Occipital lobe (tissue), 2 donors: ENCODE data around the gene NEAT1. TPM values are rescaled to one million over a fixed set of nuclear protein-coding genes. Genes with fewer than 3 reads are reported as not detected.

Source experiments
- DNase-seq: peaks from one replicate; lab custom pipeline; 2025; lab: John Stamatoyannopoulos, UW
- total RNA-seq: library from RNA; depleted of rRNA; stranded (reverse); fragments of >200 nt; gene quantifications from one replicate; pipeline ENCODE4 v1.2.3, GENCODE V29; 2014

NEAT1 gene
- total RNA-seq, 1 donor from 2014 or later: 3.6 TPM

DNA sequence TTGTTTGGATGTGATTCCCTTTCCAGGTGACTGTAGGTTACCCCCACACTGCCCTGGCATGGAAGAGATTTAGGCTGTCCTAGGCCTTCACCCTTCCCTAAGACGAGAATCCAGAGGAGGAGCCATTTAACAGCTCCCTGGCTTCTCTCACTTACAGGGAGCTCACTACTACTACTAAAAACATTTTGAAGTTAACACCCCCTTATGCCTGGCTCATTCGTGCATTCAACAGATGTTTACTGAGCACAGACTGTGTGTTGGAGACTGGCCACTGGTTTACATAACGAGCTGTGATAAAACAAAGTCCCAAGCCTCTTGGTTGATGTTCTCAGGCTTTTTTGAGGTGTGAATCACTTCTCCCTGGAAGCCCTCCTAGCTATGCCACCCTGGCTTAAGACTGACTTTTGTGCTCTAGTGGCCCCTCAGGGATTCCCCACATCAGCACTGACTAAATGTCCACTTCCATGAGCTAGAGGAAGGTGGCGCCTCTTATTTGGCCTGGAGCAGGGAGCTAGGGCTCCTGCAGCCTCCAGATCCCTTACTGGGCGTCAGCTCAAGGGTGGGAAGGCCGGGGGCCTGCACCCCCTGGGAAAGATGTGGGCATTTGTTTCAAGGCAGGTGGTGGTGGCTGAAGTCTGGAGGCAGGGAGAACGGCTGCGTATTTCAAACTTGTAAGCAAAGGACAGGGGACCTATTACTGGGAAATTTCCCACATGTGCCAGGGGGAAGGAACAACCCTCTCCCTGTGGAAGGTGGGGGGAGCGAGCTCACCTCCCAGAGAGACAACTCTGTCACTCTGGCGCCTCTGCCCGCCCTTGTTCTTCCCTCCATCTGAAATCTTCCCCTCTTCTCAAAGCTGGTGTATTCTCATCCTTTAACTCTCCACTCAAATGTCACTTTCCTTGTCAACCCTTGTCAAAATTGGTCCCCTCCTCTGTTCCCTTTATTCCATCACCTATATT, 56.9 kb downstream of the NEAT1 start:
- DNase-seq: peak; percentile 48

- no peak for DNase-seq
Observed at GRCh38 chr11:65482306-65482850, 59.8 kb downstream of the NEAT1 start.

GRCh38 chr11:65485920-65486219, 63.3 kb downstream of the NEAT1 start:
- no peak for DNase-seq

GRCh38 chr11:65486570-65487466, 64.2 kb downstream of the NEAT1 start:
- no peak for DNase-seq

DNA sequence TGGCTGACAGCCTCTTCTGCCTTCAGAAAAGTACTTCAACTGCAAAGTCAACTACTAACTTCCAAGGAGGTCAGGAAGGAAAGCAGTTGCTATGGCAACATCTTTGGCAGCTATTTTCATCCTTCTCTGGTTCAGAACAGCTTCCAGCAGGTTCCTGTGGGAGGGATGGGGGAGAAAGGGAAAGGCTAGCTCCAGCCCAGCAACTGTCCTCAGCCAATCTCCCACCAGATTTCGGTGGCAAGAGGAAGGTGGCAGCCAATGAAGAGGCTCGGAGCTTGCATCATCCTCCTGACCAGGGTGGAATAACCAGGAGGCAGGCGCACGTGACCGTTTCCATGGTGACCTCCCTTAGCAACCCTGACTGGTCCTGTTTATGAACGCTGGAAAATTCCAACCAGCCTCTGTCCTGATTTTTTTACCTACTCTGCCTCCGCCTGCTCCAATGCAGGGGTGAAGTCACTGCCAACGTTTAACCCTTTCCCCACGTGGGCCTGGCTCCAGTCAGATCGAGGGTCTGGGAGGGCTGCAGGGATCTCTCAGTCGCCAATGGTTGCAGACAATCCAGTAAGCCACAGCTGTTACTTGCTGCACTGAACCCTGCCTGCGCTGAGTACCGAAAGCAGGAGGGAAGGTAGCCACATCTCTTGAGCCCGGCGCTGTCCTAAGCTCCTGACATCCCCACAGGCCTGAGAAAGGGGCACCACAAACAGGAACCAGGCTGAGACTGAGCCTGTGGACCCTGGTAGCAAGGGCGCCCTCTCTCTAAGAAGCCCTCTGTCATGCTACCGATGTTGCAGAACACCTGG, 65.1 kb downstream of the NEAT1 start:
- DNase-seq: peak; percentile 100

DNA sequence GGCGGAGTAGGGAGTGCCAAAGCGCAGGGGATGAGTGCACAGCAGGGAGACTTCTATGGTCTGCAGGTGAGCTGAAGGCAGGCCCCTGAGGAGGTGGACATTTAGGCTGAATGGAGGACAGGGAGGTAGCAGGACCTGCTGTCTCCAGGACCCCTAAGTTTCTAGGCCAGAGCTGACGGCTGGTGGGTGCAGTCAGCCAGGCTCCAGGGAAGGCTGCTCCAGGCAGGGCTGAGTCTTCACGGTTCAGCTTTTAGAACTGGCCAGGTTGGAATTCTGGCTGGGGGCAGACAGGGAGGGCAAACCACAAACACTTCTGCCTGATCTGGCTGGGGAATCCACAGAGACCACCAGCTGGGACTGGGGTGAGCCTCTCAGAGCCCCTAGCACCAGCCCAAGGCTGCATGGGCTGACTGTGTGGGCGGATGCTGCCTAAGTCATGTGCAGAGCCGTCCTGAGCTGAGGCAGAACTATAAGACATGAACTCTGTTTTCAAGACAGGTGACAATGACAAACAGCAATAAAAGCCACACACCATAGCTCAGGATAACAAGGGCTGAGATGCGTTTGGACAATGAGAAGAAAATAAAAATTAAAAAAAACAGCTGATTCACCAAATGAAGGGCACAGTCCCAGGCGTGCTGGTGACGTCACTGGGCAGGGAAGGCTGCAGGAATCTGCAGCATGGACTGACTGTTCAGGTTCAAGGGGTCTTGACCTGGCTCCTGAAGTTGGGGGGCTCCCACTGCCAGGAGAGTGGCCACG, 65.9 kb downstream of the NEAT1 start:
- no peak for DNase-seq

GRCh38 chr11:65489035-65489705, 66.6 kb downstream of the NEAT1 start:
- DNase-seq: peak; percentile 49

- DNase-seq: no peak
Observed at GRCh38 chr11:65489706-65490320, 67.2 kb downstream of the NEAT1 start.

- DNase-seq: no peak
Observed at GRCh38 chr11:65491163-65491465, 68.5 kb downstream of the NEAT1 start.

DNA sequence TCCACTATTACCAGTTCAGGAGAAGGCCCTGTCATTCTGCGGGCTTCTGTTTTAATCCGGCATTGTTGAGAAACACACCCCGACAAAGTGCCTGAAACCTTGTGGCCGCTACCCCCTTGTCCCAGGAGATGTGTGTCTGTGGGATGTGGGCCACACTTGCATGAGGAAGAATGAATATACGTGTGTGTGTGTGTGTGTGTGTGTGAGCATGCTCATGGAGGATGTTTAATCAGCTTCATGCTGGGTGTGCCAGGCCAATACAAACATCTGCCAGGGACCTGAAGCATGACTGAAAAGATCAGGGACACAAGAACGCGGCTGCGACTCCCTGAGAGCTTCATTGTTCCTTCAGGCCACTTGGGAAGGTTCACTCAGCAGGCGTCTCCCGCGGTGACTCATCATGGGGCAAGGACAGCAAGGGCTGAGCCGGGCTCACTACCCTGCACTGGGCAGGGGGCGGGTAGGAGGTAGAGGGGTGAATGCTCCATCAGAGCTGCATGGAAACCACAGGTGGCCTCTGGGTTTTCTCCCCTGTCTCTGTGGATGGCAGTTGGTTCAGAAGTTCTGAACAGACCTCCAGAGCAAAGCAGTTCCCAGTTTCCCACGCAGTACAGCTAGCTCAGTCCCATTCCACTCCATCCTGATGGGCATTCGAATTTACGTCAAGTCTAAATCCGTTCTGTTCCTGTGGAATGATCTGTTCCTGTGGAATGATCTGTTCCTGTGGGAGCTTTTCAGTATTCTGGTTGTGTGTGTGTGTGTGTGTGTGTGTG, 69.2 kb downstream of the NEAT1 start:
- peak; percentile 72 for DNase-seq

DNA sequence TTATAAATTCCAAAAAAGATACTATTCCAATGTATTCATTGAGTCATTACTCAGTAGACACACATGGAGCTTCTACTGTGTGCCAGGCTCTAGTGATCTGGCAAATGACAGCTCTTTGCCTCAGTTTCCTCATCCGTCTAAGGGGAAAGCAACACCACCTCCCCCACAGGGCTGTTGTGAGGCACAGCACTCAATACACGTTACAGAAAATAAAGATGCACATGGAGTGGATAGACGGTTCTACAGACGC, 69.7 kb downstream of the NEAT1 start:
- DNase-seq: no peak

DNA sequence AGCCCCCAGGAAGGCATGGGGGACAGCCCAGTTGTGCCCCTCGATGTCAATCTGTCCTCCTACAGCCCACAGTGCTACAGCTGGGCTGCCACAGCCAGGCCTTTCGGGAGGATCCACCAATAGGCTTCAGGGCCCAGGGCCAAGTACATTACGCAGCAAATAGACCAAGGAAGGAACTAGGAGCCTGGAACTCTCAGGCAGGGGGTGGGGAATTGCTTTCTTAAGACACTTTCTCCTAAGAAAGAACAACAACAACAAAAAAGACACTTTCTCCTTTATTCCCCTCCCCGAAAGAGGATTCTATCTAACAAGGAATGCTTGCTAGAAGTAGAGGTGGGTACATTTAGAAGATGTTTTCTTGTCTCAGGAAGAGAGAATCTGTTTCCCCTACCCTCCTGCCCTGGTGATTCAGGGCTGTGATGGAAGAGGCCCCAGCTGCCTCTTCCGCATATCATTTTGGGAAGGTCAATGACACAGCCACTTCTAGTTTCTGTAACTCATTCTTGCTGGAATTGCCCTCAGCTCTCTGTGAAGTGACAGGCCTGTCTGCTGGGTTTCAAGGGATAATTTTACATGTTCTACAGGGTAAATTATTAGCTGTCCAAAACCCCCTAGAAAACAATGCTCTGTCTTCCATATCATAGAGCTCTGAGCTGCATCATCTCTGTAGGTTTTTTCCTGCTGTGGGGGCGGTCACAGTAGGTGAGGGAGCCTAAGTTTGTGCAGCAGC, 70.2 kb downstream of the NEAT1 start:
- DNase-seq: peak; percentile 59

GRCh38 chr11:65493367-65494176, 71.0 kb downstream of the NEAT1 start:
- DNase-seq: peak; percentile 50
